ENCODE measurements around the gene SLC22A5. TPM values are rescaled to one million over a fixed set of nuclear protein-coding genes. Genes with fewer than 3 reads are reported as not detected.

The SLC22A5 gene
- total RNA-seq, 6 donors from 2014 or later, result 7.9 to 22.0 (median 12.7) TPM

DNA sequence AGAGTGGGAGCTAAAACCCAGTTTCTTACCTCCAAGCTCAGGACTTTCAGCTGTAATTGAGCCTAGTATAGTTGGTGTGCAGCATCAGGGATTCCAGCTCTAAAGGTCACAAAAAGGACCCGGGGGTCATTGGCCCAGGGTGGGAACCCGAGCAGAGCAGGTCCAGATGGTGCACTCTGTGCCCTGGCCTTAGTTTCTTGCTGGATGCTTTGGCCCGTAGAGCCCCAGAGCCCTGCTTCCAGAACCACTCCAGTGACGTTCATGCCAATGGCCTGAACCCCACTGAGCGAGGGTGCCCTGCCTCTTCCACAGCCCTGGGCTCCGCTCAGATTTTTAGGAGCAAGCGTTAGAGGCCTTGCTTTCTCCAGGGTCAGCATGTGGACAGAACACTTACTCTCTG is 8.2 kb downstream of the SLC22A5 start:
- 92 to 100% methylated on average over 2 to 7 of the region's 7 CpGs for WGBS, 2 donors
- Histone ChIP-seq H3K9me3 (no peaks in the 10 kb centered on the region), H3K36me3 (peaks cover 0 to 17% (median 0%) of the 10 kb centered on the region in 4 donors), H3K4me3 (no peak overlapping the region), H3K27ac (no peak overlapping the region), H3K4me1 (peaks cover 0 to under 1% (median under 1%) of the 10 kb centered on the region in 4 donors), H3K27me3 (no peaks in the 10 kb centered on the region)
- DNase-seq (no peak), ATAC-seq (ENCODE audit: low FRiP score in 2 of 2) (no peak)
- TF ChIP-seq POLR2AphosphoS5 (IDR thresholded peaks at IDR 0.05) (no peak), CTCF (IDR thresholded peaks at IDR 0.05) (no peak), EP300 (IDR thresholded peaks at IDR 0.05) (no peak), POLR2A (IDR thresholded peaks at IDR 0.05) (no peak)

- ATAC-seq (ENCODE audit: low FRiP score in 2 of 2) (no peak), DNase-seq (no peak)
- H3K36me3 ChIP-seq, result peaks cover 0 to 17% (median 0%) of the 10 kb centered on the region in 4 donors
- 90% methylated on average over 3 of the region's 3 CpGs for WGBS, 2 donors
- H3K27ac ChIP-seq, result no peak overlapping the region
- TF ChIP-seq POLR2AphosphoS5 (IDR thresholded peaks at IDR 0.05) (no peak), CTCF (IDR thresholded peaks at IDR 0.05) (no peak), POLR2A (IDR thresholded peaks at IDR 0.05) (no peak), EP300 (IDR thresholded peaks at IDR 0.05) (no peak)
- no peaks in the 10 kb centered on the region for H3K9me3 ChIP-seq
- H3K4me1 ChIP-seq, result no peaks in the 10 kb centered on the region
- no peak overlapping the region for H3K4me3 ChIP-seq
- H3K27me3 ChIP-seq, result no peaks in the 10 kb centered on the region
These were observed 9.1 kb downstream of the SLC22A5 start for GRCh38 chr5:132378580-132378979.

DNA sequence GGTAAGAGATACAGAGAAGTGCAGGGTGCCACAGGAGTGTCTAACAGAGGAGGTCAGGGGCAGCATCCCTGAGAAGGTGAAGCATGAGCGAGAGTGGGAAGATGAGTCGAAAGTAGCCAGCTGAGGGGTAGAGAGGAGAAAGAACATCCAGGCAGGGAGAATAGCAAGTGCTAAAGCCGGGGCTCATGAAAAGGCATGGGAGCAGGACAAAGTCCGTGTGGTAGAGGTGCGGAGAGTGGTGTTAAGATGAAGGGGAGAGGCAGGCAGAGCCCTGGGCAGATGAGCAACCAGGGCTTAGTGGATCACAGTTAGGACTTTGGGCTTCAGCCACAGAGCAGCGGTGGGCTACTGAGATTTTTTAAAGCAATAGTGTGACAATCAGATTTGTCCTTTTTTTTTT is 10.5 kb downstream of the SLC22A5 start:
- Histone ChIP-seq H3K4me3 (no peak overlapping the region), H3K9me3 (no peaks in the 10 kb centered on the region), H3K36me3 (peaks cover 0 to 17% (median 5%) of the 10 kb centered on the region in 4 donors), H3K27ac (no peak overlapping the region), H3K4me1 (no peaks in the 10 kb centered on the region), H3K27me3 (no peaks in the 10 kb centered on the region)
- TF ChIP-seq EP300 (IDR thresholded peaks at IDR 0.05) (no peak), POLR2A (IDR thresholded peaks at IDR 0.05) (no peak), CTCF (IDR thresholded peaks at IDR 0.05) (no peak), POLR2AphosphoS5 (IDR thresholded peaks at IDR 0.05) (no peak)
- ATAC-seq (ENCODE audit: low FRiP score in 2 of 2) (no peak), DNase-seq (no peak)
- WGBS, 2 donors, result 95 to 96% methylated on average over 6 of the region's 6 CpGs

DNA sequence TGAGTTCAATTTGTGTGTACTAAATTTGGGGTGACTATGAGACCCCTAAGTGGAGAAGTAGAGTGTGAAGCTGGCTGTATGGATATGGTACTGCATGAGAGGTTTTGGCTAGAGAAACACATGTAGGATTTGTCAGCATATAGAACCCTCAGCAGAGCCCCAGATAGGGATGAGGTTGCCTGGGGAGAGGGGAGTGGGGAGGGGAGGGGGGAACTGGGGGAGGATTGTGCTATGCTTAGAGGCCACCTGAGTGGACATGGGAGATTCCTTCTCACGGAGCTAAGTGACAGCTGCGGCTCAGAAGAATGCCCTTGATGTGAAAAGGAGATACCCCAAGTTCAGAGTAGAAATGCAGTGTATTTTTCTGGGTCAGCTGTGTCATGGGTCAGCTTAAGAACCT is 11.2 kb downstream of the SLC22A5 start:
- DNase-seq, result no peak
- H3K36me3 ChIP-seq, result peaks cover 0 to 17% (median 5%) of the 10 kb centered on the region in 4 donors
- TF ChIP-seq POLR2A (IDR thresholded peaks at IDR 0.05) (no peak), CTCF (IDR thresholded peaks at IDR 0.05) (no peak), EP300 (IDR thresholded peaks at IDR 0.05) (no peak), POLR2AphosphoS5 (IDR thresholded peaks at IDR 0.05) (no peak)
- WGBS, 2 donors, result 78 to 86% methylated on average over 2 of the region's 2 CpGs
- H3K27ac ChIP-seq, result no peak overlapping the region
- H3K4me3 ChIP-seq, result no peak overlapping the region
- H3K9me3 ChIP-seq, result no peaks in the 10 kb centered on the region
- peaks cover 3 to 6% (median 4%) of the 10 kb centered on the region in 4 donors for H3K4me1 ChIP-seq
- no peaks in the 10 kb centered on the region for H3K27me3 ChIP-seq
- no peak for ATAC-seq (ENCODE audit: low FRiP score in 2 of 2)

DNA sequence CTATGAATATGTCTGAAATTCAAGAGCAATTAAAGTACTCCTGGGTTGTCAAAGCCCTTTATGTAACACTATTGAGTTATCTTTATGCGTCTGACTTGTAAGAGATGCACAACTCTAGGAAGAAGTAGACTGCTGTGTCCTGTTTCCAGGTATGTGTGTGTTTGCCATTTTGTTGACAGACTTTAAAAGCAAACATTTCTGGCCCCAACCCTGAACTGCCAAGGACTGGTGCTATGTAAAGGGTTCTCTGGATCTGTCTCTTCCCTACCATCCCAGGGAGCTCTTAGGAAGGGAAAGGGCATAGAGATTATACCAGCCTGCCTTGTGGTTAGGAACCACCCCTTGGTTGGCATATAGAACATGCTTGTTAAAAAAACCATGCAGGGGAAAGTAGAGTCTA is 12.1 kb downstream of the SLC22A5 start:
- H3K27ac ChIP-seq, result no peak overlapping the region
- peaks cover 0 to 17% (median 5%) of the 10 kb centered on the region in 4 donors for H3K36me3 ChIP-seq
- DNase-seq (no peak), ATAC-seq (ENCODE audit: low FRiP score in 2 of 2) (no peak)
- no peak for TF ChIP-seq CTCF (IDR thresholded peaks at IDR 0.05)
- no peak for TF ChIP-seq POLR2AphosphoS5 (IDR thresholded peaks at IDR 0.05)
- no peak for TF ChIP-seq EP300 (IDR thresholded peaks at IDR 0.05)
- TF ChIP-seq POLR2A (IDR thresholded peaks at IDR 0.05), result no peak
- no peaks in the 10 kb centered on the region for H3K9me3 ChIP-seq
- 76 to 77% methylated on average over 1 of the region's 1 CpG for WGBS, 2 donors
- peaks cover 11 to 15% (median 12%) of the 10 kb centered on the region in 4 donors for H3K4me1 ChIP-seq
- no peak overlapping the region for H3K4me3 ChIP-seq
- H3K27me3 ChIP-seq, result no peaks in the 10 kb centered on the region

All from upper lobe of left lung (tissue), 6 donors.